Endometrial microvascular endothelial cells (primary cell): ENCODE results near the gene TAC4. TPM values are rescaled to one million over a fixed set of nuclear protein-coding genes. Genes with fewer than 3 reads are reported as not detected.
"Not testable (repeated sequence)": the region's sequence is repeated elsewhere in the genome, so short reads cannot be mapped to it uniquely, and the experiment has no call there.

Source experiments
- in situ Hi-C: cut with HindIII; loops from 2 replicates; pipeline ENCODE4 v1.10.0; 2017; ENCODE audit warnings: low sequenced_read_pairs, low pct_unique_long_range_greater_than_20kb; ENCODE audit errors: inconsistent ontology term
- total RNA-seq: library from RNA; depleted of rRNA; stranded (reverse); fragments of >200 nt; gene quantifications from one replicate; pipeline ENCODE4 v1.2.3, GENCODE V29; 2015; ENCODE audit errors: inconsistent ontology term

The TAC4 gene
- total RNA-seq, 1 donor from 2014 or later: not detected

- in situ Hi-C loops: no loop called here
Observed at GRCh38 chr17:49850218-49850610, 2.3 kb upstream of the TAC4 start.

GRCh38 chr17:49848739-49849138 lies 870 bp upstream of the TAC4 start:
- in situ Hi-C loops: no loop called here

- in situ Hi-C loops: no loop called here
Observed at GRCh38 chr17:49846938-49847712, 744 bp downstream of the TAC4 start.

- in situ Hi-C loops: no loop called here
Observed at GRCh38 chr17:49845321-49845720, 2.5 kb downstream of the TAC4 start.

GRCh38 chr17:49843774-49844350 lies 4.0 kb downstream of the TAC4 start:
- in situ Hi-C loops: no loop called here

- in situ Hi-C loops: no loop called here
Observed at GRCh38 chr17:49842846-49843245, 5.0 kb downstream of the TAC4 start.

GRCh38 chr17:49842371-49842770 lies 5.5 kb downstream of the TAC4 start:
- in situ Hi-C loops: no loop called here

- in situ Hi-C loops: no loop called here
Observed at GRCh38 chr17:49841548-49841947, 6.3 kb downstream of the TAC4 start.

- in situ Hi-C loops: no loop called here
Observed at GRCh38 chr17:49839455-49839854, 8.4 kb downstream of the TAC4 start.

GRCh38 chr17:49836111-49837030 lies 11.5 kb downstream of the TAC4 start:
- in situ Hi-C loops: no loop called here

- in situ Hi-C loops: no loop called here
Observed at GRCh38 chr17:49835472-49835871, 12.4 kb downstream of the TAC4 start.

- in situ Hi-C loops: no loop called here
Observed at GRCh38 chr17:49834118-49834743, 13.6 kb downstream of the TAC4 start.

GRCh38 chr17:49832840-49833599 lies 14.8 kb downstream of the TAC4 start:
- in situ Hi-C loops: no loop called here

- in situ Hi-C loops: no loop called here
Observed at GRCh38 chr17:49830605-49831004, 17.3 kb downstream of the TAC4 start.

- in situ Hi-C loops: no loop called here
Observed at GRCh38 chr17:49829026-49829425, 18.8 kb downstream of the TAC4 start.

GRCh38 chr17:49828325-49828724 lies 19.5 kb downstream of the TAC4 start:
- in situ Hi-C loops: not testable (repeated sequence)

GRCh38 chr17:49825645-49826044 lies 22.2 kb downstream of the TAC4 start:
- in situ Hi-C loops: no loop called here

GRCh38 chr17:49823614-49824013 lies 24.3 kb downstream of the TAC4 start:
- in situ Hi-C loops: no loop called here

- in situ Hi-C loops: no loop called here
Observed at GRCh38 chr17:49822829-49823228, 25.0 kb downstream of the TAC4 start.
